OCI-LY1 (cell line): ENCODE measurements around the gene PTPA.

ENCODE experiments used
- EZH2 ChIP-seq: fragments of 200-600 bp; sonication (generic), shearing (Covaris generic); IDR thresholded peaks from 2 replicates; pipeline ENCODE4 v1.8.0; 2017; ENCODE audit warnings: borderline replicate concordance, mixed run types, mild to moderate bottlenecking, antibody characterized with exemption, low read length, moderate library complexity, mixed read lengths
- TF ChIP-seq, protein P1 (sequence below): fragments of 200-600 bp; sonication (generic), shearing (Covaris generic); IDR thresholded peaks from 2 replicates; pipeline ENCODE4 v1.5.1; 2017; ENCODE audit warnings: mild to moderate bottlenecking, antibody characterized with exemption, low read length, moderate library complexity, mixed read lengths

- TF ChIP-seq, protein P1, sequence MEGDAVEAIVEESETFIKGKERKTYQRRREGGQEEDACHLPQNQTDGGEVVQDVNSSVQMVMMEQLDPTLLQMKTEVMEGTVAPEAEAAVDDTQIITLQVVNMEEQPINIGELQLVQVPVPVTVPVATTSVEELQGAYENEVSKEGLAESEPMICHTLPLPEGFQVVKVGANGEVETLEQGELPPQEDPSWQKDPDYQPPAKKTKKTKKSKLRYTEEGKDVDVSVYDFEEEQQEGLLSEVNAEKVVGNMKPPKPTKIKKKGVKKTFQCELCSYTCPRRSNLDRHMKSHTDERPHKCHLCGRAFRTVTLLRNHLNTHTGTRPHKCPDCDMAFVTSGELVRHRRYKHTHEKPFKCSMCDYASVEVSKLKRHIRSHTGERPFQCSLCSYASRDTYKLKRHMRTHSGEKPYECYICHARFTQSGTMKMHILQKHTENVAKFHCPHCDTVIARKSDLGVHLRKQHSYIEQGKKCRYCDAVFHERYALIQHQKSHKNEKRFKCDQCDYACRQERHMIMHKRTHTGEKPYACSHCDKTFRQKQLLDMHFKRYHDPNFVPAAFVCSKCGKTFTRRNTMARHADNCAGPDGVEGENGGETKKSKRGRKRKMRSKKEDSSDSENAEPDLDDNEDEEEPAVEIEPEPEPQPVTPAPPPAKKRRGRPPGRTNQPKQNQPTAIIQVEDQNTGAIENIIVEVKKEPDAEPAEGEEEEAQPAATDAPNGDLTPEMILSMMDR: no peak
- no peak for TF ChIP-seq EZH2
These were observed at the start of gene PTPA, which contains the start of gene CRAT for GRCh38 chr9:129110740-129111527.
